HepG2 (cell line): ENCODE results near the gene PLEKHN1. TPM values are rescaled to one million over a fixed set of nuclear protein-coding genes. Genes with fewer than 3 reads are reported as not detected.
A peak's percentile ranks its signal among the peaks of the same experiment; 100 is the strongest.

ENCODE experiments used
- DNMT1 ChIP-seq: sonication (generic); formaldehyde crosslinking; IDR thresholded peaks from 2 replicates; pipeline ENCODE4 v1.5.1; 2020; ENCODE audit warnings: mild to moderate bottlenecking, missing genetic modification reagents
- KDM5A ChIP-seq: fragments of 200-600 bp; sonication (generic); IDR thresholded peaks from 2 replicates; pipeline ENCODE4 v1.7.0; 2018; ENCODE audit warnings: antibody characterized with exemption, mild to moderate bottlenecking, low read length, borderline replicate concordance
- NFATC3 ChIP-seq: sonication (generic); formaldehyde crosslinking; IDR thresholded peaks from 2 replicates; pipeline ENCODE4 v1.5.1; 2020; ENCODE audit warnings: mild to moderate bottlenecking, missing genetic modification reagents
- PHF20 ChIP-seq: sonication (generic); formaldehyde crosslinking; IDR thresholded peaks from 2 replicates; pipeline ENCODE4 v1.5.0; 2020; ENCODE audit warnings: mild to moderate bottlenecking, missing genetic modification reagents
- RCOR2 ChIP-seq: IDR thresholded peaks from 2 replicates; pipeline ENCODE4 v1.6.1; 2016; ENCODE audit warnings: missing biosample characterization, missing genetic modification reagents
- SAFB2 ChIP-seq: sonication (generic); formaldehyde crosslinking; IDR thresholded peaks from 2 replicates; pipeline ENCODE4 v1.5.1; 2020; ENCODE audit warnings: missing genetic modification reagents, low read depth, mild to moderate bottlenecking, borderline replicate concordance
- TFDP2 ChIP-seq: sonication (generic); formaldehyde crosslinking; IDR thresholded peaks from 2 replicates; pipeline ENCODE4 v1.4.0; 2020; ENCODE audit warnings: missing genetic modification reagents
- TFE3 ChIP-seq: IDR thresholded peaks from 2 replicates; pipeline ENCODE4 v1.6.1; 2016
- ZNF280D ChIP-seq: sonication (generic); formaldehyde crosslinking; IDR thresholded peaks from 2 replicates; pipeline ENCODE4 v1.5.1; 2020; ENCODE audit warnings: mild to moderate bottlenecking, missing genetic modification reagents
- ZNF382 ChIP-seq: sonication (generic); formaldehyde crosslinking; IDR thresholded peaks from 2 replicates; pipeline ENCODE4 v1.5.0; 2020; ENCODE audit warnings: missing genetic modification reagents, mild to moderate bottlenecking, borderline replicate concordance
- ZNF407 ChIP-seq: sonication (generic); formaldehyde crosslinking; IDR thresholded peaks from one replicate; pipeline ENCODE4 v1.5.1; 2020; ENCODE audit warnings: mild to moderate bottlenecking, missing genetic modification reagents; ENCODE audit errors: not compliant biosample characterization
- ZNF780A ChIP-seq: sonication (generic); formaldehyde crosslinking; IDR thresholded peaks from 2 replicates; pipeline ENCODE4 v1.8.0; 2022; ENCODE audit warnings: mild to moderate bottlenecking, missing genetic modification reagents, moderate library complexity
- polyA plus RNA-seq, 8 experiments: library from polyadenylated mRNA; depleted of rRNA in 3 of 8; stranded (reverse) in 7 of 8; unstranded in 1 of 8; fragments of >200 nt; fragmentation: Illumina TruSeq in 4 of 8; extraction: Trizol in 4 of 8; gene quantifications; 2 replicates each; pipeline versions ENCODE4 v1.2.1 to v1.2.3, GENCODE V29; 2011 to 2016; ENCODE audit warnings: low read depth in 4 of 8, missing spikeins in 1 of 8, mixed read lengths in 1 of 8; ENCODE audit not compliant: insufficient read depth in 1 of 8
- total RNA-seq, 5 experiments: library from RNA; depleted of rRNA; stranded (reverse); fragments of >200 nt; fragmentation: Illumina TruSeq; extraction: Trizol; gene quantifications; 2 replicates each; pipeline ENCODE4 v1.2.3, GENCODE V29; 2016; ENCODE audit warnings: low read depth in 1 of 5

The PLEKHN1 gene
- total and polyA plus RNA-seq, 2 of the 13 experiments (the other 11 are each of a cell fraction or from before 2014, with no cell fraction given), result 0.42 to 0.58 TPM

GRCh38 chr1:1001057-1001783, 34.9 kb downstream of the PLEKHN1 start (continued):
- TF ChIP-seq ZNF280D (0 out of 2 replicates have a peak, but pooled peaks have one; percentile 9), PHF20 (CRISPR knock-in tag) (peak; percentile 0), TFDP2 (CRISPR knock-in tag) (no peak), SAFB2 (CRISPR knock-in tag) (peak; percentile 41; the same call in 1 of the 2 replicates), ZNF780A (CRISPR knock-in tag) (0 out of 2 replicates have a peak, but pooled peaks have one; percentile 4), RCOR2 (CRISPR knock-in tag) (0 out of 2 replicates have a peak, but pooled peaks have one; percentile 3), ZNF407 (CRISPR knock-in tag) (peak; percentile 10), DNMT1 (CRISPR knock-in tag) (no peak), ZNF382 (CRISPR knock-in tag) (no peak), TFE3 (no peak), KDM5A (peak; percentile 27; the same call in 1 of the 2 replicates), NFATC3 (CRISPR knock-in tag) (0 out of 2 replicates have a peak, but pooled peaks have one; percentile 23)
